WTC11 (cell line): ENCODE results near the gene OSBP2.

ENCODE experiments used
- CTCF ChIP-seq: fragments of 200-600 bp; IDR thresholded peaks from 2 replicates; pipeline ENCODE4 v1.8.0; 2022; ENCODE audit warnings: antibody characterized with exemption
- E2F4 ChIP-seq: sonication (generic); formaldehyde crosslinking; IDR thresholded peaks from 2 replicates; pipeline ENCODE4 v1.8.1; 2022; ENCODE audit warnings: low read depth, mild to moderate bottlenecking, moderate library complexity, missing genetic modification reagents, borderline replicate concordance
- FOXP1 ChIP-seq: sonication (generic); formaldehyde crosslinking; IDR thresholded peaks from 2 replicates; pipeline ENCODE4 v1.8.0; 2022; ENCODE audit warnings: missing genetic modification reagents, mild to moderate bottlenecking, moderate library complexity, borderline replicate concordance
- TCF7 ChIP-seq: sonication (generic); formaldehyde crosslinking; IDR thresholded peaks from 2 replicates; pipeline ENCODE4 v1.8.0; 2022; ENCODE audit warnings: mild to moderate bottlenecking, low read depth, missing genetic modification reagents, moderate library complexity
- ZBTB43 ChIP-seq: sonication (generic); formaldehyde crosslinking; IDR thresholded peaks from 2 replicates; pipeline ENCODE4 v1.8.1; 2023; ENCODE audit warnings: mild to moderate bottlenecking, missing genetic modification reagents

GRCh38 chr22:30810105-30810504, 115.4 kb downstream of the OSBP2 start:
- TF ChIP-seq FOXP1 (CRISPR knock-in tag), result no peak
- no peak for TF ChIP-seq E2F4 (CRISPR knock-in tag)
- no peak for TF ChIP-seq CTCF
- TF ChIP-seq TCF7, result no peak
- TF ChIP-seq ZBTB43 (CRISPR knock-in tag), result no peak
